ENCODE results near the gene TENT4B.

The TENT4B gene

GRCh38 chr16:50273382-50273690, 120.2 kb downstream of the TENT4B start:
- DNase-seq = no peak

GRCh38 chr16:50273888-50274325, 120.8 kb downstream of the TENT4B start:
- peak; percentile 62 for DNase-seq

GRCh38 chr16:50274326-50275097, 121.4 kb downstream of the TENT4B start:
- peak; percentile 53 for DNase-seq

- DNase-seq = no peak
Measured at GRCh38 chr16:50275098-50275415, 122.0 kb downstream of the TENT4B start.

GRCh38 chr16:50275428-50276325, 122.6 kb downstream of the TENT4B start:
- no peak for DNase-seq

GRCh38 chr16:50276326-50276640, 123.2 kb downstream of the TENT4B start:
- DNase-seq = no peak

GRCh38 chr16:50276801-50277555, 123.9 kb downstream of the TENT4B start:
- peak; percentile 53 for DNase-seq

- no peak for DNase-seq
Measured at GRCh38 chr16:50278251-50278650, 125.1 kb downstream of the TENT4B start.

GRCh38 chr16:50279504-50279865, 126.4 kb downstream of the TENT4B start:
- no peak for DNase-seq

GRCh38 chr16:50280932-50281331, 127.8 kb downstream of the TENT4B start:
- no peak for DNase-seq

Data from activated CD4-positive, alpha-beta T cell treated with anti-CD3 and anti-CD28 coated beads, Interleukin-2, amount 50 U/mL, for 16 hours (primary cell).